Spinal cord (tissue), 10 donors: Measurements from ENCODE around the gene CLEC12A. TPM values are rescaled to one million over a fixed set of nuclear protein-coding genes. Genes with fewer than 3 reads are reported as not detected.
A peak's percentile ranks its signal among the peaks of the same experiment; 100 is the strongest.
"Not testable (repeated sequence)": the region's sequence is repeated elsewhere in the genome, so short reads cannot be mapped to it uniquely, and the experiment has no call there.

ENCODE experiments used
- DNase-seq, 6 donors: peaks; one replicate each; pipeline versions ENCODE4 v3.0.0 to v3.0.0-alpha.2; 2013 to 2015; ENCODE audit warnings: low spot score in 6 of 6, low read depth in 4 of 6
- H3K27ac ChIP-seq: one replicate; pipeline ENCODE4 v1.5.1; 2013; ENCODE audit warnings: low read depth, low read length, control low read depth
- H3K27me3 ChIP-seq: one replicate; pipeline ENCODE4 v1.6.1; 2013; ENCODE audit warnings: low read length; ENCODE audit not compliant: control insufficient read depth, insufficient read depth
- H3K36me3 ChIP-seq: one replicate; pipeline ENCODE4 v1.6.1; 2013; ENCODE audit warnings: low read length; ENCODE audit not compliant: control insufficient read depth, insufficient read depth
- H3K4me1 ChIP-seq: one replicate; pipeline ENCODE4 v1.6.1; 2013; ENCODE audit warnings: low read length; ENCODE audit not compliant: control insufficient read depth, insufficient read depth
- H3K4me3 ChIP-seq: one replicate; pipeline ENCODE4 v1.5.1; 2013; ENCODE audit warnings: low read depth, low read length, control low read depth
- H3K9me3 ChIP-seq: one replicate; pipeline ENCODE4 v1.6.1; 2013; ENCODE audit warnings: low read length; ENCODE audit not compliant: control insufficient read depth, insufficient read depth
- WGBS: methylation state at CpG from one replicate; pipeline ENCODE4 v1.1.5; 2013; ENCODE audit warnings: missing lambda C conversion rate; ENCODE audit not compliant: insufficient coverage; 5-methylcytosine and 5-hydroxymethylcytosine counted together
- polyA plus RNA-seq, 2 donors: library from polyadenylated mRNA; unstranded; fragments of 120-200 nt; gene quantifications; one replicate each; pipeline ENCODE4 v1.2.1, GENCODE V29; 2013; ENCODE audit not compliant: insufficient read length in 2 of 2
- total RNA-seq, 2 donors: library from RNA; depleted of rRNA in 1 of 2; stranded (reverse); fragments of 120-200 nt in 1 of 2; fragments of >200 nt in 1 of 2; gene quantifications; one replicate each; pipeline versions ENCODE4 v1.2.3 to v1.2.4, GENCODE V29; 2013 to 2014
- donor health status: healthy.

The CLEC12A gene
- total and polyA plus RNA-seq, 4 donors = 0.33 to 10.8 (median 1.2) TPM

GRCh38 chr12:10026666-10027065 lies 55.5 kb downstream of the CLEC12A start:
- not testable (repeated sequence) for H3K4me3 ChIP-seq, H3K4me1 ChIP-seq, H3K36me3 ChIP-seq, H3K9me3 ChIP-seq, DNase-seq, H3K27ac ChIP-seq, H3K27me3 ChIP-seq
- no CpG with 5 or more reads among the region's 4 CpGs for WGBS

GRCh38 chr12:10027311-10027710 lies 56.1 kb downstream of the CLEC12A start:
- no peaks in the 10 kb centered on the region for H3K36me3 ChIP-seq
- no peak for DNase-seq
- H3K4me1 ChIP-seq = no peaks in the 10 kb centered on the region
- WGBS = 97% methylated on average over 3 of the region's 3 CpGs
- H3K27ac ChIP-seq = no peak overlapping the region
- H3K27me3 ChIP-seq = no peaks in the 10 kb centered on the region
- H3K4me3 ChIP-seq = no peak overlapping the region
- H3K9me3 ChIP-seq = no peaks in the 10 kb centered on the region

- Histone ChIP-seq H3K4me1 (no peaks in the 10 kb centered on the region), H3K27ac (no peak overlapping the region), H3K4me3 (no peak overlapping the region), H3K9me3 (no peaks in the 10 kb centered on the region), H3K27me3 (no peaks in the 10 kb centered on the region), H3K36me3 (no peaks in the 10 kb centered on the region)
- WGBS = 61% methylated on average over 2 of the region's 4 CpGs
- no peak for DNase-seq
These were observed 56.5 kb downstream of the CLEC12A start for GRCh38 chr12:10027721-10028120.

- Histone ChIP-seq H3K4me3 (no peak within 1 kb of the TSS), H3K4me1 (no peaks in the 10 kb centered on the region), H3K36me3 (no peaks in the 10 kb centered on the region), H3K9me3 (no peaks in the 10 kb centered on the region), H3K27ac (no peak within 1 kb of the TSS), H3K27me3 (no peaks in the 10 kb centered on the region)
- 100% methylated on average over 1 of the region's 14 CpGs for WGBS
- DNase-seq = no peak
These were observed 59.2 kb downstream of the CLEC12A start, which contains the start of gene CLEC9A for GRCh38 chr12:10030446-10030845. Gene CLEC9A, plus strand, starts transcription at chr12:10030682. Its CDS starts 22,006 bp downstream, at chr12:10052688.

GRCh38 chr12:10031321-10031720 lies 60.1 kb downstream of the CLEC12A start:
- DNase-seq = no peak
- no peak overlapping the region for H3K27ac ChIP-seq
- H3K4me1 ChIP-seq = no peaks in the 10 kb centered on the region
- no peak overlapping the region for H3K4me3 ChIP-seq
- H3K36me3 ChIP-seq = no peaks in the 10 kb centered on the region
- no peaks in the 10 kb centered on the region for H3K9me3 ChIP-seq
- WGBS = 85% methylated on average over 3 of the region's 4 CpGs
- H3K27me3 ChIP-seq = no peaks in the 10 kb centered on the region

GRCh38 chr12:10031771-10032175 lies 60.6 kb downstream of the CLEC12A start:
- H3K27me3 ChIP-seq = no peaks in the 10 kb centered on the region
- no peaks in the 10 kb centered on the region for H3K4me1 ChIP-seq
- no peak overlapping the region for H3K27ac ChIP-seq
- no peak overlapping the region for H3K4me3 ChIP-seq
- DNase-seq = peak in 1 of 6 donors; percentile 5
- no CpG with 5 or more reads among the region's 5 CpGs for WGBS
- no peaks in the 10 kb centered on the region for H3K9me3 ChIP-seq
- no peaks in the 10 kb centered on the region for H3K36me3 ChIP-seq

GRCh38 chr12:10033783-10034545 lies 62.8 kb downstream of the CLEC12A start:
- H3K4me3 ChIP-seq = no peak overlapping the region
- no peaks in the 10 kb centered on the region for H3K27me3 ChIP-seq
- no peaks in the 10 kb centered on the region for H3K9me3 ChIP-seq
- H3K27ac ChIP-seq = no peak overlapping the region
- no peaks in the 10 kb centered on the region for H3K36me3 ChIP-seq
- peak in 3 of 6 donors; percentile 17 to 28 (median 25) for DNase-seq
- WGBS = no CpG with 5 or more reads among the region's 1 CpG
- no peaks in the 10 kb centered on the region for H3K4me1 ChIP-seq

Other genes starting within 250 kb of the CLEC12A start
- gene CLECL1, start 238.3 kb upstream of the CLEC12A start, total RNA-seq = under 1 TPM in 1 of 2 donors, not detected in 1; 0.28 TPM
- not detected for gene CLECL1, start 238.3 kb upstream of the CLEC12A start, polyA plus RNA-seq
- gene CD69, start 210.5 kb upstream of the CLEC12A start, total RNA-seq = 1 to 10 TPM; 1.4 to 9.6 TPM
- gene CD69, start 210.5 kb upstream of the CLEC12A start, polyA plus RNA-seq = 1 to 10 TPM in 1 of 2 donors, under 1 TPM in 1; 0.63 to 1.8 TPM
- under 1 TPM; 0.22 to 0.40 TPM for gene KLRF1, start 143.9 kb upstream of the CLEC12A start, total RNA-seq
- gene KLRF1, start 143.9 kb upstream of the CLEC12A start, polyA plus RNA-seq = under 1 TPM; 0.21 to 0.24 TPM
- 10 to 100 TPM; 13.7 to 18.7 TPM for gene CLEC2B, start 102.1 kb upstream of the CLEC12A start, total RNA-seq
- 1 to 10 TPM in 1 of 2 donors, under 1 TPM in 1; 0.90 to 2.4 TPM for gene CLEC2B, start 102.1 kb upstream of the CLEC12A start, polyA plus RNA-seq
- gene KLRF2, start 89.9 kb upstream of the CLEC12A start, total RNA-seq = not detected
- gene KLRF2, start 89.9 kb upstream of the CLEC12A start, polyA plus RNA-seq = not detected
- under 1 TPM in 1 of 2 donors, not detected in 1; 0.17 TPM for gene CLEC2A, start 39.0 kb upstream of the CLEC12A start, total RNA-seq
- gene CLEC2A, start 39.0 kb upstream of the CLEC12A start, polyA plus RNA-seq = not detected
- gene CLEC1B, start 27.7 kb downstream of the CLEC12A start, total RNA-seq = under 1 TPM; 0.50 to 0.69 TPM
- under 1 TPM in 1 of 2 donors, not detected in 1; 0.30 TPM for gene CLEC1B, start 27.7 kb downstream of the CLEC12A start, polyA plus RNA-seq
- gene CLEC12B, start 39.2 kb downstream of the CLEC12A start, total RNA-seq = 1 to 10 TPM in 1 of 2 donors, not detected in 1; 1.2 TPM
- gene CLEC12B, start 39.2 kb downstream of the CLEC12A start, polyA plus RNA-seq = under 1 TPM in 1 of 2 donors, not detected in 1; 0.06 TPM
- gene CLEC9A, start 59.3 kb downstream of the CLEC12A start, total RNA-seq = under 1 TPM; 0.28 to 0.59 TPM
- gene CLEC9A, start 59.3 kb downstream of the CLEC12A start, polyA plus RNA-seq = under 1 TPM in 1 of 2 donors, not detected in 1; 0.30 TPM
- 10 to 100 TPM in 1 of 2 donors, 1 to 10 TPM in 1; 6.9 to 14.9 TPM for gene CLEC1A, start 127.6 kb downstream of the CLEC12A start, total RNA-seq
- gene CLEC1A, start 127.6 kb downstream of the CLEC12A start, polyA plus RNA-seq = 1 to 10 TPM; 2.5 to 6.3 TPM
- gene CLEC7A, start 158.8 kb downstream of the CLEC12A start, total RNA-seq = 1 to 10 TPM; 4.7 to 9.9 TPM
- 1 to 10 TPM; 2.5 to 4.4 TPM for gene CLEC7A, start 158.8 kb downstream of the CLEC12A start, polyA plus RNA-seq
- gene OLR1, start 200.7 kb downstream of the CLEC12A start, total RNA-seq = 10 to 100 TPM in 1 of 2 donors, 1 to 10 TPM in 1; 6.3 to 27.2 TPM
- 10 to 100 TPM; 16.0 to 26.8 TPM for gene OLR1, start 200.7 kb downstream of the CLEC12A start, polyA plus RNA-seq
- gene TMEM52B, start 207.6 kb downstream of the CLEC12A start, total RNA-seq = 1 to 10 TPM in 1 of 2 donors, under 1 TPM in 1; 0.83 to 1.8 TPM
- gene TMEM52B, start 207.6 kb downstream of the CLEC12A start, polyA plus RNA-seq = 1 to 10 TPM; 2.1 to 2.7 TPM
- gene GABARAPL1, start 241.5 kb downstream of the CLEC12A start, total RNA-seq = 100 to 1,000 TPM; 115 to 185 TPM
- gene GABARAPL1, start 241.5 kb downstream of the CLEC12A start, polyA plus RNA-seq = 100 to 1,000 TPM; 186 to 199 TPM